H9 (cell line): Measurements from ENCODE around the gene COL19A1. TPM values are rescaled to one million over a fixed set of nuclear protein-coding genes. Genes with fewer than 3 reads are reported as not detected.

Source experiments
- DNase-seq: peaks from one replicate; pipeline ENCODE4 v3.0.0-alpha.2; 2017
- H2AFZ ChIP-seq: one replicate; pipeline ENCODE4 v1.6.1; 2013; ENCODE audit warnings: mild to moderate bottlenecking, low read length, control low read depth, moderate library complexity
- H2AK5ac ChIP-seq: 2 replicates; pipeline ENCODE4 v1.6.1; 2013; ENCODE audit warnings: low read length, control low read depth, mixed read lengths; ENCODE audit not compliant: insufficient read length
- H2BK120ac ChIP-seq: one replicate; pipeline ENCODE4 v1.6.1; 2013; ENCODE audit warnings: low read depth, mild to moderate bottlenecking, low read length, control low read depth, inconsistent platforms; ENCODE audit not compliant: poor library complexity, severe bottlenecking
- H2BK12ac ChIP-seq: 2 replicates; pipeline ENCODE4 v1.6.1; 2013; ENCODE audit warnings: low read length, control low read depth, mixed read lengths, low read depth; ENCODE audit not compliant: insufficient read length
- H2BK15ac ChIP-seq: 2 replicates; pipeline ENCODE4 v1.6.1; 2013; ENCODE audit warnings: low read depth, low read length, control low read depth
- H2BK20ac ChIP-seq: one replicate; pipeline ENCODE4 v1.6.1; 2013; ENCODE audit warnings: low read depth, mild to moderate bottlenecking, low read length, control low read depth, inconsistent platforms; ENCODE audit not compliant: poor library complexity, severe bottlenecking
- H2BK5ac ChIP-seq: 2 replicates; pipeline ENCODE4 v1.6.1; 2013; ENCODE audit warnings: low read length, control low read depth, mixed read lengths; ENCODE audit not compliant: insufficient read length
- H3K14ac ChIP-seq: 2 replicates; pipeline ENCODE4 v1.6.1; 2013; ENCODE audit warnings: low read length, control low read depth; ENCODE audit not compliant: insufficient read depth
- H3K18ac ChIP-seq: 2 replicates; pipeline ENCODE4 v1.6.1; 2013; ENCODE audit warnings: low read depth, mild to moderate bottlenecking, mixed read lengths, low read length, control low read depth; ENCODE audit not compliant: insufficient read length
- H3K23ac ChIP-seq: 2 replicates; pipeline ENCODE4 v1.6.1; 2013; ENCODE audit warnings: low read length, control low read depth, mixed read lengths, low read depth; ENCODE audit not compliant: insufficient read length
- H3K23me2 ChIP-seq: 2 replicates; pipeline ENCODE4 v1.6.1; 2013; ENCODE audit warnings: low read depth, mild to moderate bottlenecking, mixed read lengths, low read length, control low read depth; ENCODE audit not compliant: insufficient read length, poor library complexity, severe bottlenecking
- H3K27ac ChIP-seq: 2 replicates; pipeline ENCODE4 v1.5.1; 2013; ENCODE audit warnings: low read length, control low read depth, mixed read lengths, low read depth; ENCODE audit not compliant: insufficient read length
- H3K27me3 ChIP-seq: 2 replicates; pipeline ENCODE4 v1.6.1; 2013; ENCODE audit warnings: low read length, control low read depth, inconsistent platforms; ENCODE audit not compliant: insufficient read depth
- H3K4ac ChIP-seq: 2 replicates; pipeline ENCODE4 v1.6.1; 2013; ENCODE audit warnings: low read depth, mild to moderate bottlenecking, control low read depth, inconsistent platforms, low read length, moderate library complexity
- H3K4me1 ChIP-seq: 2 replicates; pipeline ENCODE4 v1.6.1; 2013; ENCODE audit warnings: low read length, control low read depth, inconsistent platforms; ENCODE audit not compliant: insufficient read depth
- H3K4me2 ChIP-seq: 2 replicates; pipeline ENCODE4 v1.6.1; 2013; ENCODE audit warnings: low read length, control low read depth, mixed read lengths; ENCODE audit not compliant: insufficient read length, insufficient read depth
- H3K56ac ChIP-seq: 2 replicates; pipeline ENCODE4 v1.6.1; 2013; ENCODE audit warnings: low read depth, mild to moderate bottlenecking, mixed read lengths, low read length, control low read depth; ENCODE audit not compliant: insufficient read length
- H3K79me1 ChIP-seq: 2 replicates; pipeline ENCODE4 v1.6.1; 2013; ENCODE audit warnings: low read depth, mild to moderate bottlenecking, moderate library complexity, low read length, control low read depth, inconsistent platforms; ENCODE audit not compliant: insufficient read depth, poor library complexity, severe bottlenecking
- H3K79me2 ChIP-seq: 2 replicates; pipeline ENCODE4 v1.6.1; 2013; ENCODE audit warnings: low read length, control low read depth, inconsistent platforms; ENCODE audit not compliant: insufficient read depth
- H3K9ac ChIP-seq: 2 replicates; pipeline ENCODE4 v1.6.1; 2013; ENCODE audit warnings: low read length, control low read depth, mixed read lengths; ENCODE audit not compliant: insufficient read length; ENCODE audit errors: extremely low read depth
- H3K9me3 ChIP-seq: one replicate; pipeline ENCODE4 v1.6.1; 2013; ENCODE audit warnings: low read depth, low read length, inconsistent platforms; ENCODE audit not compliant: control insufficient read depth
- H3T11ph ChIP-seq: one replicate; pipeline ENCODE4 v1.6.1; 2013; ENCODE audit warnings: mild to moderate bottlenecking, low read length, control low read depth, inconsistent platforms
- H4K20me1 ChIP-seq: one replicate; pipeline ENCODE4 v1.6.1; 2013; ENCODE audit not compliant: control insufficient read depth, insufficient read length, insufficient read depth
- H4K5ac ChIP-seq: 2 replicates; pipeline ENCODE4 v1.6.1; 2013; ENCODE audit warnings: low read depth, mild to moderate bottlenecking, mixed read lengths, low read length, control low read depth; ENCODE audit not compliant: insufficient read length
- H4K8ac ChIP-seq: replicated peaks from 2 replicates; pipeline ENCODE4 v1.6.1; 2013; ENCODE audit warnings: low read length, control low read depth, mixed read lengths, low read depth; ENCODE audit not compliant: insufficient read length
- H4K91ac ChIP-seq: 2 replicates; pipeline ENCODE4 v1.6.1; 2013; ENCODE audit warnings: low read depth, mild to moderate bottlenecking, moderate library complexity, mixed read lengths, low read length, control low read depth; ENCODE audit not compliant: insufficient read length
- H3K27ac Mint-ChIP-seq, 3 experiments: 2 replicates in 2 of 3; 3 replicates in 1 of 3; pipeline ENCODE4 v1.8.0; 2020 to 2021; ENCODE audit warnings: mixed read lengths in 3 of 3, mild to moderate bottlenecking in 1 of 3, moderate library complexity in 1 of 3
- H3K27me3 Mint-ChIP-seq: 2 replicates; pipeline ENCODE4 v1.8.0; 2021; ENCODE audit warnings: low read depth, mild to moderate bottlenecking, moderate library complexity, mixed read lengths
- H3K36me3 Mint-ChIP-seq, 3 experiments: 2 replicates in 2 of 3; 3 replicates in 1 of 3; pipeline ENCODE4 v1.8.0; 2020 to 2021; ENCODE audit warnings: low read depth in 3 of 3, mixed read lengths in 3 of 3; ENCODE audit not compliant: insufficient read depth in 1 of 3
- H3K4me1 Mint-ChIP-seq, 2 experiments: 2 replicates each; pipeline ENCODE4 v1.8.0; 2020; ENCODE audit warnings: mixed read lengths in 2 of 2
- H3K4me3 Mint-ChIP-seq, 2 experiments: 2 replicates in 1 of 2; 3 replicates in 1 of 2; pipeline ENCODE4 v1.8.0; 2020 to 2021; ENCODE audit warnings: mild to moderate bottlenecking in 2 of 2, mixed read lengths in 2 of 2, moderate library complexity in 1 of 2
- H3K9me3 Mint-ChIP-seq, 2 experiments: 2 replicates in 1 of 2; 3 replicates in 1 of 2; pipeline ENCODE4 v1.8.0; 2020; ENCODE audit warnings: mild to moderate bottlenecking in 2 of 2, mixed read lengths in 2 of 2, moderate library complexity in 1 of 2
- WGBS: extraction: QIAGEN DNeasy Blood & Tissue Kit; methylation state at CpG from one replicate; pipeline ENCODE4 v1.1.7; 2013; ENCODE audit warnings: missing lambda C conversion rate, low lambda C conversion rate, mixed read lengths; ENCODE audit not compliant: insufficient read length; ENCODE audit errors: extremely low coverage; 5-methylcytosine and 5-hydroxymethylcytosine counted together
- total RNA-seq: library from RNA; stranded (reverse); gene quantifications from 2 replicates; pipeline ENCODE4 v1.2.1, GENCODE V29; 2021
- TF ChIP-seq, protein P1 (sequence below): fragments of 200-600 bp; sonication (generic); conservative IDR thresholded peaks from 3 replicates; pipeline ENCODE4 v1.8.0; 2021; ENCODE audit warnings: antibody characterized with exemption, mild to moderate bottlenecking

COL19A1 gene
- total RNA-seq, 1 experiment from 2014 or later: not detected

DNA sequence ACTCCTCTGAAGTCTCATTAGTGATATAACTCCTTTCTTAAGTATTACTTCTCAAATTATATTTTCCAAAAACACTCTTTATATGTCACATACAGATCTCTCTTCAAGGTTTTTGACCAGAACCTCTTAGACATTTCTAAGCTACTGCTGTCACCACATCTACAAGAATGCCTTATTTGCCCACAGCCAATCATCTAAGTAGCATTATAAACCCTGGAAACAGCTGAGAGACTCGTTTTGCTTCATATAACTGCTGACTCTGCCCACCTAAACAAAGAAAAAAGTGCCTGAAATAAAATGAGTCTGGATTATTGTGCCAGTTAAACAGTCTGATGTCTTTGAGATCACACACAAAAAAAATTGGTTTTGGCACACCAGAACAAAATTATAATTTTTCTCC is 270.6 kb downstream of the COL19A1 start:
- H3K18ac ChIP-seq: no peak overlapping the region
- H3K23me2 ChIP-seq: no peaks in the 10 kb centered on the region
- no peak overlapping the region for H3K4ac ChIP-seq
- no peak overlapping the region for H3K14ac ChIP-seq
- Mint-ChIP-seq H3K36me3 (no peaks in the 10 kb centered on the region), H3K27ac (no peak overlapping the region), H3K27me3 (no peaks in the 10 kb centered on the region; the same call in 1 of the 2 replicates), H3K9me3 (no peaks in the 10 kb centered on the region), H3K4me1 (peaks cover 41 to 49% of the 10 kb centered on the region in 2 experiments), H3K4me3 (no peak overlapping the region)
- no peaks in the 10 kb centered on the region for H3K9me3 ChIP-seq
- H2BK120ac ChIP-seq: no peak overlapping the region
- H3K56ac ChIP-seq: no peak overlapping the region
- no peak for DNase-seq
- H3K9ac ChIP-seq: no peak overlapping the region
- no peaks in the 10 kb centered on the region for H3K27me3 ChIP-seq
- no peak overlapping the region for H2BK20ac ChIP-seq
- H4K8ac ChIP-seq: no peak overlapping the region
- H3K4me2 ChIP-seq: no peak overlapping the region
- peaks cover 12% of the 10 kb centered on the region; the same call in 1 of the 2 replicates for H3K4me1 ChIP-seq
- H2BK12ac ChIP-seq: no peak overlapping the region
- no peaks in the 10 kb centered on the region for H3K79me1 ChIP-seq
- no peak overlapping the region for H3K23ac ChIP-seq
- H4K20me1 ChIP-seq: no peaks in the 10 kb centered on the region
- H2AK5ac ChIP-seq: no peak overlapping the region
- no peak overlapping the region for H3T11ph ChIP-seq
- no peak overlapping the region for H2AFZ ChIP-seq
- no peaks in the 10 kb centered on the region for H3K79me2 ChIP-seq
- no peak overlapping the region for H2BK5ac ChIP-seq
- H4K91ac ChIP-seq: no peak overlapping the region
- TF ChIP-seq, protein P1, sequence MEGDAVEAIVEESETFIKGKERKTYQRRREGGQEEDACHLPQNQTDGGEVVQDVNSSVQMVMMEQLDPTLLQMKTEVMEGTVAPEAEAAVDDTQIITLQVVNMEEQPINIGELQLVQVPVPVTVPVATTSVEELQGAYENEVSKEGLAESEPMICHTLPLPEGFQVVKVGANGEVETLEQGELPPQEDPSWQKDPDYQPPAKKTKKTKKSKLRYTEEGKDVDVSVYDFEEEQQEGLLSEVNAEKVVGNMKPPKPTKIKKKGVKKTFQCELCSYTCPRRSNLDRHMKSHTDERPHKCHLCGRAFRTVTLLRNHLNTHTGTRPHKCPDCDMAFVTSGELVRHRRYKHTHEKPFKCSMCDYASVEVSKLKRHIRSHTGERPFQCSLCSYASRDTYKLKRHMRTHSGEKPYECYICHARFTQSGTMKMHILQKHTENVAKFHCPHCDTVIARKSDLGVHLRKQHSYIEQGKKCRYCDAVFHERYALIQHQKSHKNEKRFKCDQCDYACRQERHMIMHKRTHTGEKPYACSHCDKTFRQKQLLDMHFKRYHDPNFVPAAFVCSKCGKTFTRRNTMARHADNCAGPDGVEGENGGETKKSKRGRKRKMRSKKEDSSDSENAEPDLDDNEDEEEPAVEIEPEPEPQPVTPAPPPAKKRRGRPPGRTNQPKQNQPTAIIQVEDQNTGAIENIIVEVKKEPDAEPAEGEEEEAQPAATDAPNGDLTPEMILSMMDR: no peak
- H2BK15ac ChIP-seq: no peak overlapping the region
- H3K27ac ChIP-seq: no peak overlapping the region
- no CpG with 5 or more reads among the region's 1 CpG for WGBS
- no peak overlapping the region for H4K5ac ChIP-seq
